WTC11 (cell line): ENCODE data around the gene APMAP. TPM values are rescaled to one million over a fixed set of nuclear protein-coding genes. Genes with fewer than 3 reads are reported as not detected.

Experiments
- ATAC-seq: fragments of 200-7000 bp; cut with Tn5 transposase; 2 replicates; pipeline ENCODE4 v1.10.0; 2021; ENCODE audit warnings: mild to moderate bottlenecking, moderate library complexity
- CTCF ChIA-PET: fragments of 300-600 bp; sonication (Branson Sonifier 250); formaldehyde crosslinking; loops from one replicate; lab custom pipeline; 2021; ENCODE audit warnings: antibody characterized with exemption; lab: Charles Lee
- POLR2A ChIA-PET: fragments of 350-600 bp; sonication (Branson Sonifier 250); formaldehyde crosslinking; loops from one replicate; lab custom pipeline; 2021; ENCODE audit warnings: antibody characterized with exemption; lab: Charles Lee
- DNase-seq: peaks from one replicate; pipeline ENCODE4 v3.0.0; 2021; ENCODE audit warnings: low spot score
- H3K27ac Mint-ChIP-seq: 2 replicates; pipeline ENCODE4 v1.8.0; 2021; ENCODE audit warnings: mixed read lengths
- H3K27me3 Mint-ChIP-seq: 2 replicates; pipeline ENCODE4 v1.8.0; 2021; ENCODE audit warnings: low read depth, mild to moderate bottlenecking, moderate library complexity, mixed read lengths
- H3K36me3 Mint-ChIP-seq: 2 replicates; pipeline ENCODE4 v1.8.0; 2021; ENCODE audit warnings: mixed read lengths
- H3K4me1 Mint-ChIP-seq: 2 replicates; pipeline ENCODE4 v1.8.0; 2022; ENCODE audit warnings: mixed read lengths
- H3K4me3 Mint-ChIP-seq: 2 replicates; pipeline ENCODE4 v1.8.0; 2021; ENCODE audit warnings: mild to moderate bottlenecking, moderate library complexity, mixed read lengths
- H3K9me3 Mint-ChIP-seq: 2 replicates; pipeline ENCODE4 v1.8.0; 2021; ENCODE audit warnings: mixed read lengths
- AFF4 ChIP-seq: sonication (generic); formaldehyde crosslinking; IDR thresholded peaks from 2 replicates; pipeline ENCODE4 v1.8.1; 2023; ENCODE audit warnings: mild to moderate bottlenecking, missing genetic modification reagents, borderline replicate concordance
- ETV6 ChIP-seq: sonication (generic); formaldehyde crosslinking; IDR thresholded peaks from 2 replicates; pipeline ENCODE4 v1.8.1; 2022; ENCODE audit warnings: mild to moderate bottlenecking, missing genetic modification reagents
- JAZF1 ChIP-seq: fragments of 250-450 bp; sonication (Bioruptor Pico); IDR thresholded peaks from 2 replicates; pipeline ENCODE4 v1.9.0; 2021; ENCODE audit warnings: moderate library complexity, mild to moderate bottlenecking, inconsistent platforms
- MYBL2 ChIP-seq: sonication (generic); formaldehyde crosslinking; IDR thresholded peaks from 2 replicates; pipeline ENCODE4 v1.8.1; 2023; ENCODE audit warnings: mild to moderate bottlenecking, moderate library complexity, missing genetic modification reagents
- NR1H2 ChIP-seq: sonication (generic); formaldehyde crosslinking; IDR thresholded peaks from 2 replicates; pipeline ENCODE4 v1.9.0; 2021; ENCODE audit warnings: mild to moderate bottlenecking, moderate library complexity, missing genetic modification reagents
- OVOL2 ChIP-seq: fragments of 250-450 bp; sonication (Bioruptor Pico); IDR thresholded peaks from 2 replicates; pipeline ENCODE4 v1.9.0; 2021; ENCODE audit warnings: mild to moderate bottlenecking, borderline replicate concordance
- RORB ChIP-seq: fragments of 250-450 bp; sonication (Bioruptor Pico); IDR thresholded peaks from 2 replicates; pipeline ENCODE4 v1.9.0; 2021; ENCODE audit warnings: mild to moderate bottlenecking
- SMAD3 ChIP-seq: sonication (generic); formaldehyde crosslinking; IDR thresholded peaks from 2 replicates; pipeline ENCODE4 v1.8.0; 2022; ENCODE audit warnings: missing genetic modification reagents, mild to moderate bottlenecking, borderline replicate concordance
- SMAD4 ChIP-seq: sonication (generic); formaldehyde crosslinking; IDR thresholded peaks from 2 replicates; pipeline ENCODE4 v1.8.0; 2022; ENCODE audit warnings: mild to moderate bottlenecking, missing genetic modification reagents
- ZNF232 ChIP-seq: sonication (generic); formaldehyde crosslinking; IDR thresholded peaks from 2 replicates; pipeline ENCODE4 v1.8.0; 2022; ENCODE audit warnings: mild to moderate bottlenecking, missing genetic modification reagents
- ZSCAN18 ChIP-seq: fragments of 250-450 bp; sonication (Bioruptor Pico); IDR thresholded peaks from 2 replicates; pipeline ENCODE4 v2.1.2; 2022; ENCODE audit warnings: mild to moderate bottlenecking, moderate library complexity
- total RNA-seq: library from RNA; stranded (reverse); gene quantifications from 3 replicates; pipeline ENCODE4 v1.2.3, GENCODE V29; 2021
- TF ChIP-seq, protein P1 (sequence below): sonication (generic); formaldehyde crosslinking; conservative IDR thresholded peaks from 2 replicates; pipeline ENCODE4 v1.8.1; 2023; ENCODE audit warnings: mild to moderate bottlenecking, low read depth, missing genetic modification reagents, moderate library complexity
- TF ChIP-seq, protein P2 (sequence below): fragments of 250-450 bp; sonication (Bioruptor Pico); conservative IDR thresholded peaks from 2 replicates; pipeline ENCODE4 v1.9.0; 2021; ENCODE audit warnings: mild to moderate bottlenecking
- TF ChIP-seq, protein P3 (sequence below): sonication (generic); formaldehyde crosslinking; IDR thresholded peaks from 2 replicates; pipeline ENCODE4 v1.8.1; 2022; ENCODE audit warnings: mild to moderate bottlenecking, missing genetic modification reagents, moderate library complexity, borderline replicate concordance
- TF ChIP-seq, protein P4 (sequence below): fragments of 250-450 bp; sonication (Bioruptor Pico); IDR thresholded peaks from 2 replicates; pipeline ENCODE4 v1.9.0; 2021; ENCODE audit warnings: mild to moderate bottlenecking, borderline replicate concordance

APMAP gene
- total RNA-seq, 1 experiment from 2014 or later, result 55.3 TPM

GRCh38 chr20:24942679-24943078 is 49.9 kb downstream of the APMAP start:
- no peaks in the 10 kb centered on the region for H3K4me1 Mint-ChIP-seq
- no peak overlapping the region for H3K27ac Mint-ChIP-seq
- DNase-seq (no peak), ATAC-seq (no peak)
- ChIA-PET POLR2A (no interaction called here), CTCF (interaction anchor here (0.7 kb wide), 1 partner anchor 12 kb away, joined by 3 read pairs; no protein-coding TSS in a partner anchor)
- H3K4me3 Mint-ChIP-seq, result no peak overlapping the region
- peaks cover 13% of the 10 kb centered on the region for H3K27me3 Mint-ChIP-seq
- H3K36me3 Mint-ChIP-seq, result peaks cover 18% of the 10 kb centered on the region; the same call in 1 of the 2 replicates
- TF ChIP-seq AFF4 (CRISPR knock-in tag) (no peak), NR1H2 (CRISPR knock-in tag) (no peak), OVOL2 (CRISPR knock-in tag) (no peak), MYBL2 (CRISPR knock-in tag) (no peak), ZNF232 (CRISPR knock-in tag) (no peak), RORB (no peak), ETV6 (CRISPR knock-in tag) (no peak), SMAD4 (CRISPR knock-in tag) (no peak)
- TF ChIP-seq, protein P1, sequence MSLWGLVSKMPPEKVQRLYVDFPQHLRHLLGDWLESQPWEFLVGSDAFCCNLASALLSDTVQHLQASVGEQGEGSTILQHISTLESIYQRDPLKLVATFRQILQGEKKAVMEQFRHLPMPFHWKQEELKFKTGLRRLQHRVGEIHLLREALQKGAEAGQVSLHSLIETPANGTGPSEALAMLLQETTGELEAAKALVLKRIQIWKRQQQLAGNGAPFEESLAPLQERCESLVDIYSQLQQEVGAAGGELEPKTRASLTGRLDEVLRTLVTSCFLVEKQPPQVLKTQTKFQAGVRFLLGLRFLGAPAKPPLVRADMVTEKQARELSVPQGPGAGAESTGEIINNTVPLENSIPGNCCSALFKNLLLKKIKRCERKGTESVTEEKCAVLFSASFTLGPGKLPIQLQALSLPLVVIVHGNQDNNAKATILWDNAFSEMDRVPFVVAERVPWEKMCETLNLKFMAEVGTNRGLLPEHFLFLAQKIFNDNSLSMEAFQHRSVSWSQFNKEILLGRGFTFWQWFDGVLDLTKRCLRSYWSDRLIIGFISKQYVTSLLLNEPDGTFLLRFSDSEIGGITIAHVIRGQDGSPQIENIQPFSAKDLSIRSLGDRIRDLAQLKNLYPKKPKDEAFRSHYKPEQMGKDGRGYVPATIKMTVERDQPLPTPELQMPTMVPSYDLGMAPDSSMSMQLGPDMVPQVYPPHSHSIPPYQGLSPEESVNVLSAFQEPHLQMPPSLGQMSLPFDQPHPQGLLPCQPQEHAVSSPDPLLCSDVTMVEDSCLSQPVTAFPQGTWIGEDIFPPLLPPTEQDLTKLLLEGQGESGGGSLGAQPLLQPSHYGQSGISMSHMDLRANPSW, result no peak
- TF ChIP-seq, protein P2, sequence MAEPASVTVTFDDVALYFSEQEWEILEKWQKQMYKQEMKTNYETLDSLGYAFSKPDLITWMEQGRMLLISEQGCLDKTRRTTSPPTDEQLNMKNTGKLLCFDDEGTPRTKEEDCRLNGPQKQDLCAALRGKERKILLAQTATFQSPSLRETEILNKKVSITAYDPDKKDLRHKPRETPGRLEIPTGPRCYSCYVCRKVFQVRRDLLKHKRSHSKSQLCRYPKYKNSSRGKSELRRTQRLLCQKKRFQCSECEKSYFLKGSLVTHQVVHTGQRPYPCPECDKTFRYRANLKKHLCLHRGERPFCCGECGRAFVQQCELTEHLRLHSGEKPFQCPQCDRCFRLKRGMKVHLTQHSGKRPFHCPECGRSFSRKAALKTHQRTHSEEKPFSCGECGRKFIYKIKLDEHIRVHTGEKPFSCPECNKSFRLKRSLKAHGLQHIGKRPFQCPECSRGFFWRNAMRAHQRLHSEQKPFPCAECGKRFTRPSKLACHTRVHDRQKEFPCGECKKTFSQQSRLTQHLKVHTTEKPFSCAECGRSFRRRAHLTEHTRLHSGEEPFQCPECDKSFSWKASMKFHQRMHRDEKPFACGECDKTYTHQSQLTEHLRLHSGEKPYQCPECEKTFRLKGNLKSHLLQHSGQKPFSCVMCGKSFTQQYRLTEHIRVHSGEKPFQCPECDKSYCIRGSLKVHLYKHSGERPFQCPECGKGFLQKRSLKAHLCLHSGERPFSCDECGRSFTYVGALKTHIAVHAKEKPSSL (CRISPR knock-in tag), result no peak
- H3K9me3 Mint-ChIP-seq, result peaks cover 58% of the 10 kb centered on the region

DNA sequence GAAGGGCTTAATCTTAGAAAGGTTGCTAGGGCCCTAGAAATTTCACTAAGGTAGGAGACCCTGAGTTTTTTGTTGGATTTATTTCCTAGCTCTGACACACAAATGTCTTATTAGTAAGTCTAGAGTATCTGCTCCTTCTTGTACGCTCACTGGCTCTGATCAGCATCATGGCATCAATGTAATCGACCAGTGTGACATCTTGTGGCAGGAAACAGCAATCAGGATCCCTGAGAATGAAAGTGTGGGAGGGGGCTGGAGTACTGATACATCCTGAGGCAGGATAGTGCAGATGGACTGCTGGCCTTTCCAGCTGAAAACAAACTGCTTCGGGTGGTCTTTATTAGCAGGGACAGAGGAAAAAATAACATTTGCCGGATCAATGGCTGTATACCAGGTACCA is 53.5 kb downstream of the APMAP start:
- DNase-seq, result no peak
- no peaks in the 10 kb centered on the region; the same call in none of the 2 replicates for H3K27me3 Mint-ChIP-seq
- no peak overlapping the region for H3K4me3 Mint-ChIP-seq
- CTCF ChIA-PET, result no interaction called here
- POLR2A ChIA-PET, result no interaction called here
- peaks cover 18% of the 10 kb centered on the region for H3K36me3 Mint-ChIP-seq
- no peaks in the 10 kb centered on the region for H3K4me1 Mint-ChIP-seq
- H3K9me3 Mint-ChIP-seq, result peaks cover 44% of the 10 kb centered on the region
- no peak overlapping the region for H3K27ac Mint-ChIP-seq
- ATAC-seq, result no peak
- TF ChIP-seq, protein P1, result no peak
- no peak for TF ChIP-seq NR1H2 (CRISPR knock-in tag)
- TF ChIP-seq JAZF1 (CRISPR knock-in tag), result no peak
- TF ChIP-seq, protein P3, sequence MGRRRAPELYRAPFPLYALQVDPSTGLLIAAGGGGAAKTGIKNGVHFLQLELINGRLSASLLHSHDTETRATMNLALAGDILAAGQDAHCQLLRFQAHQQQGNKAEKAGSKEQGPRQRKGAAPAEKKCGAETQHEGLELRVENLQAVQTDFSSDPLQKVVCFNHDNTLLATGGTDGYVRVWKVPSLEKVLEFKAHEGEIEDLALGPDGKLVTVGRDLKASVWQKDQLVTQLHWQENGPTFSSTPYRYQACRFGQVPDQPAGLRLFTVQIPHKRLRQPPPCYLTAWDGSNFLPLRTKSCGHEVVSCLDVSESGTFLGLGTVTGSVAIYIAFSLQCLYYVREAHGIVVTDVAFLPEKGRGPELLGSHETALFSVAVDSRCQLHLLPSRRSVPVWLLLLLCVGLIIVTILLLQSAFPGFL (CRISPR knock-in tag), result no peak
- TF ChIP-seq, protein P4, sequence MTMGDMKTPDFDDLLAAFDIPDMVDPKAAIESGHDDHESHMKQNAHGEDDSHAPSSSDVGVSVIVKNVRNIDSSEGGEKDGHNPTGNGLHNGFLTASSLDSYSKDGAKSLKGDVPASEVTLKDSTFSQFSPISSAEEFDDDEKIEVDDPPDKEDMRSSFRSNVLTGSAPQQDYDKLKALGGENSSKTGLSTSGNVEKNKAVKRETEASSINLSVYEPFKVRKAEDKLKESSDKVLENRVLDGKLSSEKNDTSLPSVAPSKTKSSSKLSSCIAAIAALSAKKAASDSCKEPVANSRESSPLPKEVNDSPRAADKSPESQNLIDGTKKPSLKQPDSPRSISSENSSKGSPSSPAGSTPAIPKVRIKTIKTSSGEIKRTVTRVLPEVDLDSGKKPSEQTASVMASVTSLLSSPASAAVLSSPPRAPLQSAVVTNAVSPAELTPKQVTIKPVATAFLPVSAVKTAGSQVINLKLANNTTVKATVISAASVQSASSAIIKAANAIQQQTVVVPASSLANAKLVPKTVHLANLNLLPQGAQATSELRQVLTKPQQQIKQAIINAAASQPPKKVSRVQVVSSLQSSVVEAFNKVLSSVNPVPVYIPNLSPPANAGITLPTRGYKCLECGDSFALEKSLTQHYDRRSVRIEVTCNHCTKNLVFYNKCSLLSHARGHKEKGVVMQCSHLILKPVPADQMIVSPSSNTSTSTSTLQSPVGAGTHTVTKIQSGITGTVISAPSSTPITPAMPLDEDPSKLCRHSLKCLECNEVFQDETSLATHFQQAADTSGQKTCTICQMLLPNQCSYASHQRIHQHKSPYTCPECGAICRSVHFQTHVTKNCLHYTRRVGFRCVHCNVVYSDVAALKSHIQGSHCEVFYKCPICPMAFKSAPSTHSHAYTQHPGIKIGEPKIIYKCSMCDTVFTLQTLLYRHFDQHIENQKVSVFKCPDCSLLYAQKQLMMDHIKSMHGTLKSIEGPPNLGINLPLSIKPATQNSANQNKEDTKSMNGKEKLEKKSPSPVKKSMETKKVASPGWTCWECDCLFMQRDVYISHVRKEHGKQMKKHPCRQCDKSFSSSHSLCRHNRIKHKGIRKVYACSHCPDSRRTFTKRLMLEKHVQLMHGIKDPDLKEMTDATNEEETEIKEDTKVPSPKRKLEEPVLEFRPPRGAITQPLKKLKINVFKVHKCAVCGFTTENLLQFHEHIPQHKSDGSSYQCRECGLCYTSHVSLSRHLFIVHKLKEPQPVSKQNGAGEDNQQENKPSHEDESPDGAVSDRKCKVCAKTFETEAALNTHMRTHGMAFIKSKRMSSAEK (CRISPR knock-in tag), result no peak
- TF ChIP-seq OVOL2 (CRISPR knock-in tag), result no peak
- no peak for TF ChIP-seq SMAD3
- TF ChIP-seq MYBL2 (CRISPR knock-in tag), result no peak
- TF ChIP-seq ZSCAN18 (CRISPR knock-in tag), result no peak
